Esophagus squamous epithelium (tissue), 5 donors: Measurements from ENCODE around the gene DAD1. TPM values are rescaled to one million over a fixed set of nuclear protein-coding genes. Genes with fewer than 3 reads are reported as not detected.

Source experiments
- DNase-seq: peaks from one replicate; lab custom pipeline; 2025; lab: John Stamatoyannopoulos, UW
- H3K27ac ChIP-seq, 4 donors: fragments of 200-600 bp; sonication (generic); one replicate each; pipeline ENCODE4 v1.5.1; 2016 to 2019; ENCODE audit warnings: mild to moderate bottlenecking in 1 of 4
- H3K27me3 ChIP-seq, 4 donors: fragments of 200-600 bp; sonication (generic); 1 replicate in 3 of 4; 2 replicates in 1 of 4; pipeline versions ENCODE4 v1.5.1 to v1.6.0; 2017 to 2021; ENCODE audit warnings: antibody characterized with exemption in 1 of 4
- H3K36me3 ChIP-seq, 3 donors: fragments of 200-600 bp; sonication (generic); one replicate each; pipeline ENCODE4 v1.5.1; 2016 to 2019
- H3K4me1 ChIP-seq, 3 donors: fragments of 200-600 bp; sonication (generic); one replicate each; pipeline ENCODE4 v1.5.1; 2017 to 2019
- H3K4me3 ChIP-seq, 4 donors: fragments of 200-600 bp; sonication (generic); 1 replicate in 3 of 4; 2 replicates in 1 of 4; pipeline ENCODE4 v1.5.1; 2016 to 2019; ENCODE audit warnings: mild to moderate bottlenecking in 2 of 4, moderate library complexity in 1 of 4
- H3K9me3 ChIP-seq, 3 donors: fragments of 200-600 bp; sonication (generic); one replicate each; pipeline ENCODE4 v1.5.1; 2016 to 2019
- POLR2A ChIP-seq, 4 donors: fragments of 450-650 bp; IDR thresholded peaks; one replicate each; pipeline ENCODE4 v1.6.1; 2017; ENCODE audit warnings: antibody characterized with exemption in 4 of 4, mild to moderate bottlenecking in 4 of 4, moderate library complexity in 3 of 4
- WGBS, 2 donors: methylation state at CpG; one replicate each; pipeline ENCODE4 v1.1.5; 2018; 5-methylcytosine and 5-hydroxymethylcytosine counted together
- intact Hi-C: fragments of 100-400 bp; cut with DNase I; formaldehyde crosslinking; loops from one replicate; pipeline ENCODE4 v1.15.0; 2022
- total RNA-seq, 4 donors: library from RNA; depleted of rRNA; stranded (reverse); fragments of >200 nt; gene quantifications; one replicate each; pipeline ENCODE4 v1.1.0, GENCODE V29; 2016
- TF ChIP-seq, protein P1 (sequence below), 6 experiments: fragments of 450-650 bp in 4 of 6; fragments of 200-600 bp in 2 of 6; sonication (generic) in 2 of 6; IDR thresholded peaks; one replicate each; pipeline ENCODE4 v1.5.1; 2016 to 2019; ENCODE audit warnings: antibody characterized with exemption in 6 of 6, mild to moderate bottlenecking in 4 of 6, moderate library complexity in 4 of 6
- donor health status: DM: yes; HTN: yes; CAD: no.

Gene DAD1
- total RNA-seq, 4 donors from 2014 or later = 174 to 280 (median 225) TPM

DNA sequence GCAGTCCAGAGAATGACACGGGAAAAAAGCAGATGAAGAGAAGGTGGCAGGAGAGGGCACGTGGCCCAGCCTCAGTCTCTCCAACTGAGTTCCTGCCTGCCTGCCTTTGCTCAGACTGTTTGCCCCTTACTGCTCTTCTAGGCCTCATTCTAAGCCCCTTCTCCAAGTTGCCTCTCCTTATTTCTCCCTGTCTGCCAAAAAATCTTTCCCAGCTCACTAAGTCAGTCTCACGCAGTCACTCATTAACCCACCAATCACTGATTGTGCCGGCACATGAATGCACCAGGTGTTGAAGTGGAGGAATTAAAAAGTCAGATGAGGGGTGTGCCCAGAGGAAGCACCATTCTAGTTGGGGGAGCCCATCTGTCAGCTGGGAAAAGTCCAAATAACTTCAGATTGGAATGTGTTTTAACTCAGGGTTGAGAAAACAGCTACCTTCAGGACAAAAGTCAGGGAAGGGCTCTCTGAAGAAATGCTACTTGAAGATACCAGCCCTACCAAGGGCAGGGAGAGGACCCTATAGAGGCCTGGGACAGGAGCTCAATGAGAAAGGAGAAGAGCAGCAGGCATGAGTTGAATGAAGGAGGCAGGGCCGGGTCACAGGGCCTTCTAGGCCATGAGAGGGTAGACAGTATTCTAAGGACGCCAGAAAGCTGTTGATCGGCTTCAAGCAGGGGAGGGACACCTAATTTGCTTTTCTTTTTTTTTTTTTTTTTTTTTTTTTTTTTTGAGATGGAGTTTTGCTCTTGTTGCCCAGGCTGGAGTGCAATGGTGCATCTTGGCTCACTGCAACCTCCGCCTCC is 40.9 kb downstream of the DAD1 start:
- peak overlapping the region in 3 of 4 donors; percentile 10 to 71 (median 70) for H3K27ac ChIP-seq
- H3K4me3 ChIP-seq = no peak overlapping the region
- H3K4me1 ChIP-seq = peaks cover 7 to 71% (median 22%) of the 10 kb centered on the region in 3 donors
- no peaks in the 10 kb centered on the region for H3K27me3 ChIP-seq
- no peak for DNase-seq
- H3K36me3 ChIP-seq = no peaks in the 10 kb centered on the region
- no peaks in the 10 kb centered on the region for H3K9me3 ChIP-seq
- 77 to 78% methylated on average over 7 of the region's 8 CpGs for WGBS, 2 donors
- TF ChIP-seq, protein P1, sequence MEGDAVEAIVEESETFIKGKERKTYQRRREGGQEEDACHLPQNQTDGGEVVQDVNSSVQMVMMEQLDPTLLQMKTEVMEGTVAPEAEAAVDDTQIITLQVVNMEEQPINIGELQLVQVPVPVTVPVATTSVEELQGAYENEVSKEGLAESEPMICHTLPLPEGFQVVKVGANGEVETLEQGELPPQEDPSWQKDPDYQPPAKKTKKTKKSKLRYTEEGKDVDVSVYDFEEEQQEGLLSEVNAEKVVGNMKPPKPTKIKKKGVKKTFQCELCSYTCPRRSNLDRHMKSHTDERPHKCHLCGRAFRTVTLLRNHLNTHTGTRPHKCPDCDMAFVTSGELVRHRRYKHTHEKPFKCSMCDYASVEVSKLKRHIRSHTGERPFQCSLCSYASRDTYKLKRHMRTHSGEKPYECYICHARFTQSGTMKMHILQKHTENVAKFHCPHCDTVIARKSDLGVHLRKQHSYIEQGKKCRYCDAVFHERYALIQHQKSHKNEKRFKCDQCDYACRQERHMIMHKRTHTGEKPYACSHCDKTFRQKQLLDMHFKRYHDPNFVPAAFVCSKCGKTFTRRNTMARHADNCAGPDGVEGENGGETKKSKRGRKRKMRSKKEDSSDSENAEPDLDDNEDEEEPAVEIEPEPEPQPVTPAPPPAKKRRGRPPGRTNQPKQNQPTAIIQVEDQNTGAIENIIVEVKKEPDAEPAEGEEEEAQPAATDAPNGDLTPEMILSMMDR (IDR thresholded peaks at IDR 0.05) = no peak
- TF ChIP-seq POLR2A (IDR thresholded peaks at IDR 0.05) = no peak
- intact Hi-C loops = no loop called here

DNA sequence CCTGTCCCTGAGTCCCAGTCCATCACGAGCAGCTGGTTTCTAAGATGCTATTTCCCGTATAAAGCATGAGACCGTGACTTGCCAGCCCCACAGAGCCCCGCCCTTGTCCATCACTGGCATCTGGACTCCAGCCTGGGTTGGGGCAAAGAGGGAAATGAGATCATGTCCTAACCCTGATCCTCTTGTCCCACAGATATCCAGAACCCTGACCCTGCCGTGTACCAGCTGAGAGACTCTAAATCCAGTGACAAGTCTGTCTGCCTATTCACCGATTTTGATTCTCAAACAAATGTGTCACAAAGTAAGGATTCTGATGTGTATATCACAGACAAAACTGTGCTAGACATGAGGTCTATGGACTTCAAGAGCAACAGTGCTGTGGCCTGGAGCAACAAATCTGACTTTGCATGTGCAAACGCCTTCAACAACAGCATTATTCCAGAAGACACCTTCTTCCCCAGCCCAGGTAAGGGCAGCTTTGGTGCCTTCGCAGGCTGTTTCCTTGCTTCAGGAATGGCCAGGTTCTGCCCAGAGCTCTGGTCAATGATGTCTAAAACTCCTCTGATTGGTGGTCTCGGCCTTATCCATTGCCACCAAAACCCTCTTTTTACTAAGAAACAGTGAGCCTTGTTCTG is 41.6 kb downstream of the DAD1 start:
- H3K4me1 ChIP-seq = peaks cover 7 to 74% (median 22%) of the 10 kb centered on the region in 3 donors

GRCh38 chr14:22546722-22547071 is 42.3 kb downstream of the DAD1 start:
- DNase-seq = no peak
- no peaks in the 10 kb centered on the region for H3K27me3 ChIP-seq
- peak overlapping the region in 3 of 4 donors; percentile 60 to 71 (median 70) for H3K27ac ChIP-seq
- intact Hi-C loops = no loop called here
- WGBS, 2 donors = 27 to 68% methylated on average over 3 of the region's 3 CpGs
- TF ChIP-seq, protein P1 (IDR thresholded peaks at IDR 0.05) = no peak
- no peak for TF ChIP-seq POLR2A (IDR thresholded peaks at IDR 0.05)
- no peaks in the 10 kb centered on the region for H3K36me3 ChIP-seq
- H3K4me3 ChIP-seq = no peak overlapping the region
- H3K9me3 ChIP-seq = no peaks in the 10 kb centered on the region
- H3K4me1 ChIP-seq = peaks cover 7 to 75% (median 25%) of the 10 kb centered on the region in 3 donors

More for the DNA sequence above, 41.6 kb downstream of the DAD1 start:
- H3K9me3 ChIP-seq = no peaks in the 10 kb centered on the region
- intact Hi-C loops = no loop called here
- no peak for DNase-seq
- TF ChIP-seq POLR2A (IDR thresholded peaks at IDR 0.05) = no peak
- TF ChIP-seq, protein P1 (IDR thresholded peaks at IDR 0.05) = no peak
- H3K4me3 ChIP-seq = no peak overlapping the region
- H3K36me3 ChIP-seq = no peaks in the 10 kb centered on the region
- H3K27ac ChIP-seq = peak overlapping the region in 3 of 4 donors; percentile 60 to 71 (median 70)
- H3K27me3 ChIP-seq = no peaks in the 10 kb centered on the region
- 65 to 75% methylated on average over 6 to 9 of the region's 9 CpGs for WGBS, 2 donors

- H3K27ac ChIP-seq = peak overlapping the region; percentile 20 to 71 (median 65)
- no peaks in the 10 kb centered on the region for H3K9me3 ChIP-seq
- H3K27me3 ChIP-seq = no peaks in the 10 kb centered on the region
- H3K4me3 ChIP-seq = no peak overlapping the region
- TF ChIP-seq, protein P1 (IDR thresholded peaks at IDR 0.05) = no peak
- no peak for DNase-seq
- peaks cover 7 to 75% (median 28%) of the 10 kb centered on the region in 3 donors for H3K4me1 ChIP-seq
- no peaks in the 10 kb centered on the region for H3K36me3 ChIP-seq
- intact Hi-C loops = no loop called here
- 37 to 42% methylated on average over 6 of the region's 9 CpGs for WGBS, 2 donors
Measured at GRCh38 chr14:22545842-22546721, 42.9 kb downstream of the DAD1 start.
